Vagina (tissue), 2 donors: ENCODE results near the gene MAML2. TPM values are rescaled to one million over a fixed set of nuclear protein-coding genes. Genes with fewer than 3 reads are reported as not detected.

Source experiments
- DNase-seq, 2 donors: peaks; one replicate each; pipeline ENCODE4 v3.0.0-alpha.2; 2017; ENCODE audit errors: extremely low spot score in 2 of 2
- H3K27ac ChIP-seq: fragments of 200-600 bp; sonication (generic); one replicate; pipeline ENCODE4 v1.5.1; 2019
- H3K27me3 ChIP-seq: fragments of 200-600 bp; sonication (generic); one replicate; pipeline ENCODE4 v1.5.1; 2019
- H3K36me3 ChIP-seq, 2 donors: fragments of 200-600 bp; sonication (generic); one replicate each; pipeline ENCODE4 v1.5.1; 2017 to 2019
- H3K4me1 ChIP-seq: fragments of 200-600 bp; sonication (generic); one replicate; pipeline ENCODE4 v1.5.1; 2019
- H3K4me3 ChIP-seq, 2 donors: fragments of 200-600 bp; sonication (generic); 1 replicate in 1 of 2; 2 replicates in 1 of 2; pipeline ENCODE4 v1.5.1; 2016 to 2019
- H3K9me3 ChIP-seq: fragments of 200-600 bp; sonication (generic); one replicate; pipeline ENCODE4 v1.5.1; 2019
- CTCF ChIP-seq, 3 experiments: fragments of 450-650 bp in 2 of 3; fragments of 200-600 bp in 1 of 3; sonication (generic) in 1 of 3; IDR thresholded peaks; one replicate each; pipeline ENCODE4 v1.5.1; 2017 to 2019; ENCODE audit warnings: antibody characterized with exemption in 3 of 3, mild to moderate bottlenecking in 2 of 3, moderate library complexity in 2 of 3
- POLR2A ChIP-seq, 2 donors: fragments of 450-650 bp; IDR thresholded peaks; one replicate each; pipeline ENCODE4 v1.6.1; 2017; ENCODE audit warnings: antibody characterized with exemption in 2 of 2, mild to moderate bottlenecking in 2 of 2, moderate library complexity in 2 of 2
- POLR2AphosphoS5 ChIP-seq, 2 donors: sonication (generic); formaldehyde crosslinking; IDR thresholded peaks; one replicate each; pipeline ENCODE4 v1.9.0; 2017; ENCODE audit warnings: antibody characterized with exemption in 2 of 2, mild to moderate bottlenecking in 2 of 2, low read depth in 1 of 2; ENCODE audit not compliant: insufficient read depth in 1 of 2
- intact Hi-C: fragments of 100-400 bp; cut with DNase I; formaldehyde crosslinking; loops from one replicate; pipeline ENCODE4 v1.15.1; 2023
- total RNA-seq: library from RNA; depleted of rRNA; stranded (reverse); fragments of >200 nt; gene quantifications from one replicate; pipeline ENCODE4 v1.2.3, GENCODE V29; 2016

The MAML2 gene
- total RNA-seq, 1 donor from 2014 or later = 36.3 TPM

GRCh38 chr11:96335388-96335787, 7.6 kb downstream of the MAML2 start:
- no peak overlapping the region for H3K27ac ChIP-seq
- no peak overlapping the region for H3K4me3 ChIP-seq
- H3K27me3 ChIP-seq = no peaks in the 10 kb centered on the region
- peaks cover 89% of the 10 kb centered on the region for H3K4me1 ChIP-seq
- H3K36me3 ChIP-seq = no peaks in the 10 kb centered on the region
- H3K9me3 ChIP-seq = no peaks in the 10 kb centered on the region
- no peak for DNase-seq
- no peak for TF ChIP-seq POLR2AphosphoS5 (IDR thresholded peaks at IDR 0.05; ENCODE audit: insufficient read depth in 1 of 2, low read depth in 1 of 2)
- TF ChIP-seq POLR2A (IDR thresholded peaks at IDR 0.05) = no peak
- TF ChIP-seq CTCF (IDR thresholded peaks at IDR 0.05) = no peak
- intact Hi-C loops = no loop called here

GRCh38 chr11:96334219-96334618, 8.8 kb downstream of the MAML2 start:
- Histone ChIP-seq H3K27ac (no peak overlapping the region), H3K4me1 (peaks cover 89% of the 10 kb centered on the region), H3K27me3 (no peaks in the 10 kb centered on the region), H3K9me3 (no peaks in the 10 kb centered on the region), H3K36me3 (no peaks in the 10 kb centered on the region), H3K4me3 (no peak overlapping the region)
- DNase-seq = no peak
- intact Hi-C loops = no loop called here
- TF ChIP-seq POLR2AphosphoS5 (IDR thresholded peaks at IDR 0.05; ENCODE audit: insufficient read depth in 1 of 2, low read depth in 1 of 2) (no peak), CTCF (IDR thresholded peaks at IDR 0.05) (no peak), POLR2A (IDR thresholded peaks at IDR 0.05) (no peak)

- Histone ChIP-seq H3K27ac (no peak overlapping the region), H3K4me3 (no peak overlapping the region), H3K4me1 (peaks cover 89% of the 10 kb centered on the region), H3K36me3 (no peaks in the 10 kb centered on the region), H3K9me3 (no peaks in the 10 kb centered on the region), H3K27me3 (no peaks in the 10 kb centered on the region)
- TF ChIP-seq POLR2AphosphoS5 (IDR thresholded peaks at IDR 0.05; ENCODE audit: insufficient read depth in 1 of 2, low read depth in 1 of 2) = no peak
- no peak for TF ChIP-seq CTCF (IDR thresholded peaks at IDR 0.05)
- no peak for DNase-seq
- intact Hi-C loops = no loop called here
These were observed 9.7 kb downstream of the MAML2 start for GRCh38 chr11:96333191-96333719.

- H3K4me1 ChIP-seq = peaks cover 86% of the 10 kb centered on the region
- no peaks in the 10 kb centered on the region for H3K36me3 ChIP-seq
- TF ChIP-seq POLR2A (IDR thresholded peaks at IDR 0.05) (no peak), CTCF (IDR thresholded peaks at IDR 0.05) (no peak), POLR2AphosphoS5 (IDR thresholded peaks at IDR 0.05; ENCODE audit: insufficient read depth in 1 of 2, low read depth in 1 of 2) (no peak)
- intact Hi-C loops = no loop called here
- no peaks in the 10 kb centered on the region for H3K27me3 ChIP-seq
- H3K9me3 ChIP-seq = no peaks in the 10 kb centered on the region
- DNase-seq = no peak
- H3K4me3 ChIP-seq = no peak overlapping the region
- peak overlapping the region; percentile 20 for H3K27ac ChIP-seq
These were observed 10.7 kb downstream of the MAML2 start for GRCh38 chr11:96332126-96332771.

- no peak for DNase-seq
- peaks cover 86% of the 10 kb centered on the region for H3K4me1 ChIP-seq
- no peaks in the 10 kb centered on the region for H3K9me3 ChIP-seq
- intact Hi-C loops = no loop called here
- TF ChIP-seq POLR2A (IDR thresholded peaks at IDR 0.05) (no peak), CTCF (IDR thresholded peaks at IDR 0.05) (no peak), POLR2AphosphoS5 (IDR thresholded peaks at IDR 0.05; ENCODE audit: insufficient read depth in 1 of 2, low read depth in 1 of 2) (no peak)
- no peak overlapping the region for H3K4me3 ChIP-seq
- H3K27ac ChIP-seq = peak overlapping the region; percentile 20
- no peaks in the 10 kb centered on the region for H3K36me3 ChIP-seq
- H3K27me3 ChIP-seq = no peaks in the 10 kb centered on the region
These were observed 11.3 kb downstream of the MAML2 start for GRCh38 chr11:96331699-96332116.
